Skin epidermis (tissue), 12 donors: ENCODE results near the gene DDR1.
"Not testable (repeated sequence)": the region's sequence is repeated elsewhere in the genome, so short reads cannot be mapped to it uniquely, and the experiment has no call there.

Experiments used
- H3K27ac ChIP-seq, 21 experiments: fragments of 200-600 bp; sonication (generic) in 11 of 21; one replicate each; pipeline ENCODE4 v1.5.0; 2020; ENCODE audit warnings: mild to moderate bottlenecking in 3 of 21, inconsistent platforms in 2 of 21, moderate library complexity in 2 of 21
- H3K4me3 ChIP-seq, 7 experiments: fragments of 200-600 bp; sonication (generic) in 2 of 7; one replicate each; pipeline ENCODE4 v1.5.0; 2020; ENCODE audit warnings: inconsistent platforms in 2 of 7, mild to moderate bottlenecking in 2 of 7, moderate library complexity in 1 of 7

Gene DDR1

GRCh38 chr6:30908700-30909099 lies 24.4 kb downstream of the DDR1 start:
- H3K27ac ChIP-seq: peak overlapping the region in 15 of 21 experiments; percentile 6 to 85 (median 67)
- H3K4me3 ChIP-seq: peak overlapping the region; percentile 63 to 81 (median 70)

DNA sequence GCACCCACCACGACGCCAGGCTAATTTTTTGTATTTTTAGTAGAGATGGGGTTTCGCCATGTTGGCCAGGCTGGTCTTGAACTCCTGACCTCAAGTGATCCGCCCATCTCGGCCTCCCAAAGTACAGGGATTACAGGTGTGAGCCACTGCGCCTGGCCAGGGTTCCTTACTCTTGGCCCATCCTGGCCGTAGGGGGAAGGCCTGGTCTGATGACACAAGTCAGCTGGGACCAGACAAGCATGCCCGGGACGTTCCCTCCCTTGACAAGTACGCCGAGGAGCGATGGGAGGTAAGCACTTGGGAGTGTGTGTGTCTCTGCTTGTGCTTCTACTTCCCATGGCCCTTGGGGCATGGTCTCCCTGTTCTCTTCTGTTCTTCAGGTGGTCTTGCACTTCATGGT lies 26.2 kb downstream of the DDR1 start:
- not testable (repeated sequence) for H3K4me3 ChIP-seq, H3K27ac ChIP-seq

GRCh38 chr6:30912746-30913520 lies 28.6 kb downstream of the DDR1 start:
- Histone ChIP-seq H3K4me3 (peak overlapping the region in 1 of 7 experiments; percentile 74), H3K27ac (peak overlapping the region in 15 of 21 experiments; percentile 67 to 94 (median 89))

GRCh38 chr6:30913721-30914075 lies 29.4 kb downstream of the DDR1 start:
- H3K27ac ChIP-seq: peak overlapping the region in 20 of 21 experiments; percentile 67 to 94 (median 88)
- H3K4me3 ChIP-seq: peak overlapping the region; percentile 39 to 74 (median 46)

- Histone ChIP-seq H3K27ac (peak within 1 kb of the TSS; percentile 67 to 94 (median 87)), H3K4me3 (peak within 1 kb of the TSS; percentile 39 to 74 (median 46))
Observed at GRCh38 chr6:30914076-30914853, 29.9 kb downstream of the DDR1 start, which contains the start of gene VARS2. Gene VARS2, plus strand, starts transcription at chr6:30914238. Its CDS starts 599 bp downstream, at chr6:30914837.

DNA sequence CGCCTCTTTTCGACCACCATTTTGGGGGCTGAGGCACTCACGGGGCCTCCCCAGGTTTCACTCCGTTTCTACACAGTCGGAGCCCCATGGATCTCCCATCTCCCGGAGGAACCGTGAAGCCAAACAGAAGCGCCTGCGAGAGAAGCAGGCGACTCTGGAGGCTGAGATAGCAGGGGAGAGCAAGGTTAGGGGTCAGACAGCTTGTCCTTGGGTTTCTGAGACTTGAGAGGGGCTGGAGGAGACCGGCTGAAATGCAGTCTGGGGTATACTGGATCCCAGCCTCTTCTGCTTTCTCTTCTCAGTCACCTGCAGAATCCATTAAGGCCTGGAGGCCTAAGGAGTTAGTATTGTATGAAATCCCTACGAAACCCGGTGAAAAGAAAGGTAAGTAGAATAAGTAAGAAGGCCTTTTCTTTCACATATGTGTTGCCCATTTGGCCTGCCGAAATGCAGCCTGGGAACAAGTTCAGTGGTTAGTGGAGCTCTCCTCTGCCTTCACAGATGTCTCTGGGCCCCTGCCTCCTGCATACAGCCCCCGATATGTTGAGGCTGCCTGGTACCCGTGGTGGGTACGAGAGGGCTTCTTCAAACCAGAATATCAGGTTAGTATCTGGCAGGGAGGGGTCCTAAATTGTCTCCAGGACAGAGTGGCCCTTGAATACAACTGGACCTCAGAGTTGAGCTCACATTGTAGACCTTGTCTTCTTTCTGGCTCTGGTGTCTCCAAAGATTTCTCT lies 30.7 kb downstream of the DDR1 start:
- Histone ChIP-seq H3K27ac (peak overlapping the region; percentile 67 to 94 (median 87)), H3K4me3 (peak overlapping the region; percentile 39 to 74 (median 46))

DNA sequence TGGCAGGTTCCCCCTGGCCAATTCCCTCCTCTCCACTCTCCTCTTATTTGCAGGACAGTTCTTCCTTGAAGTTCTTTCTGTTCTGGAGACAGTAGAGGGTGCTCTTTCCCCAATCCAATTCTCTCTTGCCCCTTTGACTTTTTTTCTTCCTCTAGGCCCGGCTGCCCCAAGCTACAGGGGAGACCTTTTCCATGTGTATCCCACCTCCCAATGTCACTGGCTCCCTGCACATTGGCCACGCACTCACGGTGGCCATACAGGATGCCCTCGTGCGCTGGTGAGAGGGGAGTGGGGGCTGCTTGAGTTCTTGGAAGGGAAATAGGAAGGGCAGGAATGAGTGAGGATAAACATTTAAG lies 31.2 kb downstream of the DDR1 start:
- H3K4me3 ChIP-seq: no peak overlapping the region
- peak overlapping the region in 7 of 21 experiments; percentile 42 to 92 (median 84) for H3K27ac ChIP-seq

DNA sequence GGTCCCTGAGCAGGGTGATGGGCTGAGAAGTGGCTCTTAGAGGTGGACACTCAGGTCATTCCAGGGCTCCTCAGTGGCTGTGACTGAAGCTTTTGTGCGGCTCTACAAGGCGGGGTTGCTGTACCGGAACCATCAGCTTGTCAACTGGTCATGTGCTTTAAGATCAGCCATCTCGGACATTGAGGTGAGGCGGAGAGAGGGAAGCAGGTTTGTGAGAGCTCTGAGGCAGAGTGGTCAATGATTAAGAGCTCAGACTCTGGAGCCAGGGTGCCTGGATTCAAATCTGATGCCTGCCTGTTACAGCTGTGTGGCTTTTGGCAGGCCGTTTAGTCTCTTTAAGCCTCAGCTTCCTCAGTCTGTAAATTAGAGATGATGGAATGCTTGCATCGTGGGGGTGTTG lies 32.7 kb downstream of the DDR1 start:
- H3K4me3 ChIP-seq: no peak overlapping the region
- no peak overlapping the region for H3K27ac ChIP-seq

- H3K27ac ChIP-seq: no peak overlapping the region
- no peak overlapping the region for H3K4me3 ChIP-seq
Observed at GRCh38 chr6:30917487-30917886, 33.2 kb downstream of the DDR1 start.

- H3K4me3 ChIP-seq: no peak overlapping the region
Observed at GRCh38 chr6:30918670-30919069, 34.4 kb downstream of the DDR1 start.

DNA sequence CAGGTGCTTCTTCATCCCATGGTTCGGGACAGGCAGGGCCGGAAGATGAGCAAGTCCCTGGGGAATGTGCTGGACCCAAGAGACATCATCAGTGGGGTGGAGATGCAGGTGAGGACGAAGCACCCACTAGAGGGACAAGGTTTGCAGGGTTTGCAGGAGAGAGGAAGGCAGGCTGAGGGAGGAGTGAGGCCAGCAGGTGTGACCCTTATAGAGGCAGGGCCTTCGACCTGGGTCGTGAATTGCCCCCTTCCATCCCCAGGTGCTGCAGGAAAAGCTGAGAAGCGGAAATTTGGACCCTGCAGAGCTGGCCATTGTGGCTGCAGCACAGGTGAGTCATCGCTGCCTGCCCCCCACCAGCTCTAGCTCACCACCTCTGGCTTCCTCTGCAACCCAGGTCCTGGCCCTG lies 38.1 kb downstream of the DDR1 start:
- H3K4me3 ChIP-seq: no peak overlapping the region
- H3K27ac ChIP-seq: no peak overlapping the region

More at GRCh38 chr6:30918670-30919069, 34.4 kb downstream of the DDR1 start:
- no peak overlapping the region for H3K27ac ChIP-seq

DNA sequence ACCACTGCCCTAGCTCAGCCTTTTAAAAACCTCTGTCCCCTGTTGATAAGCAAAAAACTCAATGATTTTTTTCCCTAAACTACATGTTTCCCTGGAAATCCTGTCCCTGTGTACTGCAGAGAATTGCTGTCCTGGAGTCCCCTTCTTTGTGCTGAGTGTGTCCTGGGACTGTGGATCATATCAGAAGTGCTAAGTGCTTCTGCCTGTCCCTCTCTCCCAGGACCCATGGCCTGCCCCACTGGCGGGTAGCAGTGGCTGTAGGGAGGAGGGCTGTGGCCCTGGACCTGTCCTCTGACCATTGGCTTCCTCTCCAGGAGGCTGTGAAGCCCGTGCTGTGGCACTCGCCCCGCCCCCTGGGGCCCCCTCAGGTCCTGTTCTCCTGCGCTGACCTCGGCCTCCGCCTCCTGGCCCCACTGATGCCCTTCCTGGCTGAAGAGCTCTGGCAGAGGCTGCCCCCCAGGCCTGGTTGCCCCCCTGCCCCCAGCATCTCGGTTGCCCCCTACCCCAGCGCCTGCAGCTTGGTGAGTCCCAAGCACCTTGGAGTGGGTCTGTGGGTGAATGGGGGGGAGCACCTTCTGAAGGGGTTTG lies 39.8 kb downstream of the DDR1 start:
- not testable (repeated sequence) for H3K4me3 ChIP-seq, H3K27ac ChIP-seq

- Histone ChIP-seq H3K27ac (no peak overlapping the region), H3K4me3 (no peak overlapping the region)
Observed at GRCh38 chr6:30926644-30927043, 42.3 kb downstream of the DDR1 start.

GRCh38 chr6:30927080-30927479 lies 42.8 kb downstream of the DDR1 start:
- H3K27ac ChIP-seq, H3K4me3 ChIP-seq: not testable (repeated sequence)

- Histone ChIP-seq H3K27ac (no peak overlapping the region), H3K4me3 (no peak overlapping the region)
Observed at GRCh38 chr6:30928677-30929076, 44.4 kb downstream of the DDR1 start.

- H3K4me3 ChIP-seq: no peak overlapping the region
- H3K27ac ChIP-seq: no peak overlapping the region
Observed at GRCh38 chr6:30930506-30930905, 46.2 kb downstream of the DDR1 start.

DNA sequence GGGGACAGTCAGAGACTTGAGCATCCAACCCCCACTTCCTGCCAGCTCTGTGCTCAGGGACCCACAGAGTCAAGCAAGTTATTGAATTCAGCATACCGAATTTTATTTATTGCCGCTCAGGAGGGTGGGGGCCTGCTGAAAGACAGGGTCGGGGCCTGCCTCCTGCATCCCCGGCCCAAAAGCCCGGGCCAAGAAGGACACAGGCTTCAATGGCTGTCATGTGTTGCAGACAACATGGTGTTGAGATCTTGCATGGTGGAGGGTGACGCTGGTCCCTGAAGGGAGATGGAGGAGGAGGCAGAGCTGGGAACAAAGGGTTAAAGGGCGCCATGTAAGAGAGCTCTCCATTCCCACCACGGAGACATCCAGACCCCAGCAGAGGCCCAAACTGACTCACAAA lies 47.0 kb downstream of the DDR1 start:
- H3K27ac ChIP-seq: no peak overlapping the region
- H3K4me3 ChIP-seq: no peak overlapping the region

GRCh38 chr6:30931969-30932645 lies 47.8 kb downstream of the DDR1 start, which contains the start of gene SFTA2:
Gene SFTA2, minus strand, starts transcription at chr6:30932170. Its CDS starts 74 bp downstream, at chr6:30932096.
- H3K4me3 ChIP-seq: no peak within 1 kb of the TSS
- H3K27ac ChIP-seq: no peak within 1 kb of the TSS

DNA sequence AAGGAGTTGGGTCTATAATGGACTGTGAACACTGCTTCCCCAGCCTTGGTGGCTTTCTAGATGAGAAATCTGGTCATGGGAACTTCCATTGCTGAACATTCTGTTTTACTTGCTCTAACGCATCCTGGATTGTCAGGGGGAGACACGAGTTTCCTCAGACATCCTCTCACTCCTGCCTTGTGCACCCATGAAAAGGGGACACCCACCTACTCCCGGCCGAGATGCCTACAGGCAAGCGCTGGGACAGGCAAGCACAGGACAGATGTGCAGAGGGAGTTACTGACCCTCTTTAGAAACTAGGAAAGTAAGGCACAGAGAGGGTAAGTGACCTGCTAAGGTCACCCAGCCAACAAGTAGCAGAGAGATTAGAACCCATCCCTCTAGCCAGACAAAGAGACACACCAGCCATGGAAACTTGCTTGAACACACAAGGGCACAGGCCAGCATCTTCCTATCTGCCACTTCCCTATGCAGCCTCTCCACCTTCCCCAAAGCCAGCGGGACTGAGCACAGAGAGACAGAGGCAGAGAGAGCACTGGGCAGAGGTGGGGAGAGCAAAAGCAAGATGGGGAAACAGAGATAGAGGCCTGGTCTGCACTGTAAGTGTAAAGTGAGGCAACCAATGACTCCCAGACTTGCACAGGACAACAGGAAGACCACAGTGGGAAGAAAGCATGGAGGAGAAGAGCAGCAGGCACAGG lies 48.5 kb downstream of the DDR1 start:
- Histone ChIP-seq H3K27ac (no peak overlapping the region), H3K4me3 (no peak overlapping the region)
